ENCODE data around the gene NMT2.

The NMT2 gene

DNA sequence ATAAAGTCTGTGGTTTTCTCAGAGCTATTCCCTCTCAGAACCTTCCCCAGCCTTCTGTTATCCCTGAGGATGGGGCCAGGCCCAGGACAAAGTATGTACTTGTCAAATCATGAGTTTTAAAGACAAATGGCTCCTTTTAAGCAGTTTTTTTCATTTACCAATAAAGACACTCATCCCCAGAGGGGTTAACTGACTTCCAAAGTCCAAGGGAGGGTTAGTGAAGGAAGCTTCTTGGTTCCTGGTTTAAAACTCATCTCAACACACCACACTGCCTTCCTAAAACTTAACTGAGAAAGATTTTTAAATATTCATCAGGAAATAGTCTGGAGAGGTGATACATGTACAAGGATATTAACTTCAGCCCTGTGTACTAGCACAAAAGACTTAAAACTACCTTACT lies 15.9 kb downstream of the NMT2 start:
- no peak overlapping the region for H3K4me3 ChIP-seq (ENCODE audit: low read depth, low read length)
- no peak for DNase-seq (ENCODE audit: low read depth)
- TF ChIP-seq, protein P1, sequence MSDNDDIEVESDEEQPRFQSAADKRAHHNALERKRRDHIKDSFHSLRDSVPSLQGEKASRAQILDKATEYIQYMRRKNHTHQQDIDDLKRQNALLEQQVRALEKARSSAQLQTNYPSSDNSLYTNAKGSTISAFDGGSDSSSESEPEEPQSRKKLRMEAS (IDR thresholded peaks at IDR 0.05; ENCODE audit: low read depth, low read length) = no peak
- TF ChIP-seq POLR2A (IDR thresholded peaks at IDR 0.05; ENCODE audit: extremely low read depth, insufficient read length) (no peak), MYC (IDR thresholded peaks at IDR 0.05; ENCODE audit: low read depth, low read length) (no peak)
- TF ChIP-seq, protein P2, sequence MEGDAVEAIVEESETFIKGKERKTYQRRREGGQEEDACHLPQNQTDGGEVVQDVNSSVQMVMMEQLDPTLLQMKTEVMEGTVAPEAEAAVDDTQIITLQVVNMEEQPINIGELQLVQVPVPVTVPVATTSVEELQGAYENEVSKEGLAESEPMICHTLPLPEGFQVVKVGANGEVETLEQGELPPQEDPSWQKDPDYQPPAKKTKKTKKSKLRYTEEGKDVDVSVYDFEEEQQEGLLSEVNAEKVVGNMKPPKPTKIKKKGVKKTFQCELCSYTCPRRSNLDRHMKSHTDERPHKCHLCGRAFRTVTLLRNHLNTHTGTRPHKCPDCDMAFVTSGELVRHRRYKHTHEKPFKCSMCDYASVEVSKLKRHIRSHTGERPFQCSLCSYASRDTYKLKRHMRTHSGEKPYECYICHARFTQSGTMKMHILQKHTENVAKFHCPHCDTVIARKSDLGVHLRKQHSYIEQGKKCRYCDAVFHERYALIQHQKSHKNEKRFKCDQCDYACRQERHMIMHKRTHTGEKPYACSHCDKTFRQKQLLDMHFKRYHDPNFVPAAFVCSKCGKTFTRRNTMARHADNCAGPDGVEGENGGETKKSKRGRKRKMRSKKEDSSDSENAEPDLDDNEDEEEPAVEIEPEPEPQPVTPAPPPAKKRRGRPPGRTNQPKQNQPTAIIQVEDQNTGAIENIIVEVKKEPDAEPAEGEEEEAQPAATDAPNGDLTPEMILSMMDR (IDR thresholded peaks at IDR 0.05; ENCODE audit: low read depth, low read length) = no peak

DNA sequence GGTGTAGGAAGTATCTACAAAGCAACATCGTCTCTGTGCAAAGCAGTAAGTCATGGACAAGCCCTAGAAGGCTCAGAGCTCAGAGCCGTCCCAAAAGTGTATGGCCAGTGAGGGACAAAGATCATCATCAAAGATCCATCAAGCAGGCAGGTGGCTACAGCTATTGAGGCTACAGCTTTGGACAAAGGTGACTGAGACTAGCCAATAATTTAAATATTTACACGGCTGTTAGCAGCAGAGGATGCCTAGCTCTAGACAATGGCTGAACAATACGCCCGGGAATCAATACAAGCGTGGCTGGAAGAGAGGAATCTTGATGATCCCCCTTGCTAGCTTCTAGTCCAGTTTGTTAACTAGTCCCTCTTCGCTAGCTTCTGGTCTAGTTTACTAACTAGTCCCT lies 17.9 kb downstream of the NMT2 start:
- no peak for DNase-seq (ENCODE audit: low read depth)
- H3K4me3 ChIP-seq (ENCODE audit: low read depth, low read length) = no peak overlapping the region
- TF ChIP-seq, protein P1 (IDR thresholded peaks at IDR 0.05; ENCODE audit: low read depth, low read length) = no peak
- no peak for TF ChIP-seq MYC (IDR thresholded peaks at IDR 0.05; ENCODE audit: low read depth, low read length)

DNA sequence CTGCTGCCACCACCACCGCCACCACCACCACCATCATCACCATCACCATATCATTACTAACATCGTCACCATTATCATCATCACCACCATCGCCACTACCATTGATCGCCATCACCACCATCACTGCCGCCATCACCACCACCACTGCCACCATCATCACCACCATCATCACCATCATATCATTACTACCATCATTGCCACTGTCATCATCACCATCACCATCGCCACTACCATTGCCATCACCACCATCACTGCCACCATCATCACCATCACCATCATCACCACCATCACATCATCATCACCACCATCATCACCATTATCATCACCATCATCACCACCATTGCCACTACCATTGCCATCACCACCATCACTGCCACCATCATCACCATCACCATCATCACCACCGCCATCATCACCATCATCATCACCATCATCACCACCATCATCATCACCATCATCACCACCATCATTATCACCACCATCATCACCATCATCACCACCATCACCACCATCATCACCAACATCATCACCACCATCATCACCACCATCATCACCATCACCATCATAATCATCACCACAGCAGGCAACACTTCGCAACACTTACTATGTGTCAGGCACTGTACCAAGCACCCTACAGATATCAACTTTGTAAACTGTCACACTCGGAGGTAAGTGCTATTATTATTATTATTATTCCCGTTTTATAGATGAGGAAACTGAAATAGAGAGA lies 19.3 kb downstream of the NMT2 start:
- H3K4me3 ChIP-seq (ENCODE audit: low read depth, low read length) = no peak overlapping the region
- no peak for DNase-seq (ENCODE audit: low read depth)
- TF ChIP-seq, protein P2 (IDR thresholded peaks at IDR 0.05; ENCODE audit: low read depth, low read length) = no peak
- TF ChIP-seq POLR2A (IDR thresholded peaks at IDR 0.05; ENCODE audit: extremely low read depth, insufficient read length) = no peak
- TF ChIP-seq, protein P1 (IDR thresholded peaks at IDR 0.05; ENCODE audit: low read depth, low read length) = no peak

DNA sequence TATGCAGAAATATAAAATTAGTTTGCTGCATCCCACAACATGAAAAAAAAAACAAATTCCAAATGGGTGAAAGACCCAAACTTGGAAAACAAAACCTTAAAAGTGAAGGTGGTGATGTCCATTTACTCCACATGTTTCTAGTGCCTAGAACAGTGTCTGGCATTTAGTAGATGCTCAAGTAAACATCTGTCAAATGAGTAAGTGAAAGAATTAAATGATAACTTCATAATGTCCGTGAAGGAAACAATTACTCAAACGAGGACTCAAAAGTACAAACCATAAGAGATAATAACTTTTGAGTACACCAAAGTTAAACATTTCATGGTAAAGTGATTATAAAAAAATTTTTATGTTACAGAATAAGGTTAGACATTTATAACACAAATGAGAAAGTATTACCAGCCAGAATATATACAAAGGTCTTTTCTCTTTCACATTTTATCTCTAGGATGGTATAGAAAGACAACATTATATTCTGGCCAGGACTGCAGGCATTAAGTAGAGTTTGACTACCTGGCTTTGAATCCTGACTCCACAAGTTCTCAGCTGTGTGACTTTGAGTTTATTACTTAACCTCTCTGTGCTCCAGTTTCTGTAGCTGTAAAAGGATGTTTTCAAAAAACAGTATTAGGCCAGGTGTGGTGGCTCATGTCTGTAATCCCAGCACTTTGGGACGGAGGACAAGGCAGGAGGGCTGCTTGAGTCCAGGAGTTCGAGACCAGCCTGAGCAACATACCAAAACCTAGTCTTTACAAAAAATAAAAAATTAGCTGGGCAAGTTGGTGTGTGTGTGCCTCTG lies 20.7 kb downstream of the NMT2 start:
- no peak overlapping the region for H3K4me3 ChIP-seq (ENCODE audit: low read depth, low read length)
- no peak for TF ChIP-seq MYC (IDR thresholded peaks at IDR 0.05; ENCODE audit: low read depth, low read length)
- no peak for TF ChIP-seq POLR2A (IDR thresholded peaks at IDR 0.05; ENCODE audit: extremely low read depth, insufficient read length)
- TF ChIP-seq, protein P2 (IDR thresholded peaks at IDR 0.05; ENCODE audit: low read depth, low read length) = no peak
- TF ChIP-seq, protein P1 (IDR thresholded peaks at IDR 0.05; ENCODE audit: low read depth, low read length) = no peak
- no peak for DNase-seq (ENCODE audit: low read depth)

DNA sequence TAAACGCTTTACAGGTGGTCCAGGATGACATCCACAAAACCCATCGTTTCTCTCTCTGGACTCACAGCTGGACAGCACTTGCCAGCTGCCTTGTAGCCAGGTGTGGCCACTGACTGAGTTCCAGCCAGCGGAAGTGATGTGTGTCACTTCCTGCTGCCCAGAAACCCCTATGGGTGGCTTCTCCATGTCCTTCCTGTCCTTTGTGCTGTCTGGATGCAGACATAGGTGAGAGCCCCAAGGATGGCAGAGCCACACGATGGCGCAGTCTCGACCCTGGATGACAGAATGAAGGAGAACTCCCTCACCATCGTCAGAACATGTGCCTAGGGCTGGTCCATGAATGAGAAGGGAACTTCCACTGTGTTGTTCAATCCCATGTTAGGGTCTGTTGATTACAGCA lies 22.1 kb downstream of the NMT2 start:
- no peak for DNase-seq (ENCODE audit: low read depth)
- no peak overlapping the region for H3K4me3 ChIP-seq (ENCODE audit: low read depth, low read length)
- TF ChIP-seq, protein P2 (IDR thresholded peaks at IDR 0.05; ENCODE audit: low read depth, low read length) = no peak
- TF ChIP-seq, protein P1 (IDR thresholded peaks at IDR 0.05; ENCODE audit: low read depth, low read length) = no peak
- TF ChIP-seq POLR2A (IDR thresholded peaks at IDR 0.05; ENCODE audit: extremely low read depth, insufficient read length) (no peak), MYC (IDR thresholded peaks at IDR 0.05; ENCODE audit: low read depth, low read length) (no peak)

DNA sequence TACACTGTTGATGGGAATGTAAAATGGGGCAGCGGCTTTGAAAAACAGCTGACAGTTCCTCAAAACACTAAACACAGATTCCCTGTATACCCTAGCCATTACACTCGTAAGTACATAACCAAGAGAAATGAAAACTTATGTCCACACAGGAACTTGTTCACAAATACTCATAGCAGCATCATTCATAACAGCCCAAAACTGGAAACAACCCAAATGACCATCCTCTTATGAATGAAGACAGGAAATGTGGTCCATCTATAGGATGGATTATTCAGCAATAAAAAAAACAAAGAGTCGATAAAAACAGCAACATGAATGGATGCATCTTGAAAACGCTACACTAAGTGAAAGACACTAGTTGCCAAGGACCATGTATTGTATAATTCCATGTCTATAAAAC lies 23.7 kb downstream of the NMT2 start:
- no peak overlapping the region for H3K4me3 ChIP-seq (ENCODE audit: low read depth, low read length)
- TF ChIP-seq MYC (IDR thresholded peaks at IDR 0.05; ENCODE audit: low read depth, low read length) = no peak
- TF ChIP-seq, protein P1 (IDR thresholded peaks at IDR 0.05; ENCODE audit: low read depth, low read length) = no peak
- TF ChIP-seq, protein P2 (IDR thresholded peaks at IDR 0.05; ENCODE audit: low read depth, low read length) = no peak
- no peak for TF ChIP-seq POLR2A (IDR thresholded peaks at IDR 0.05; ENCODE audit: extremely low read depth, insufficient read length)
- DNase-seq (ENCODE audit: low read depth) = no peak

All from NB4 (cell line).